Urinary bladder (tissue), 4 donors: ENCODE measurements around the gene CEP192. TPM values are rescaled to one million over a fixed set of nuclear protein-coding genes. Genes with fewer than 3 reads are reported as not detected.
"Not testable (repeated sequence)": the region's sequence is repeated elsewhere in the genome, so short reads cannot be mapped to it uniquely, and the experiment has no call there.

Source experiments
- DNase-seq: peaks from one replicate; pipeline ENCODE4 v3.0.0-alpha.2; 2015; ENCODE audit errors: extremely low spot score
- H3K27ac ChIP-seq: one replicate; pipeline ENCODE4 v1.5.1; 2013; ENCODE audit warnings: low read depth, mild to moderate bottlenecking, moderate library complexity
- H3K36me3 ChIP-seq: one replicate; pipeline ENCODE4 v1.6.1; 2013; ENCODE audit warnings: mild to moderate bottlenecking, moderate library complexity; ENCODE audit not compliant: insufficient read depth
- H3K4me1 ChIP-seq: one replicate; pipeline ENCODE4 v1.6.1; 2013; ENCODE audit warnings: mild to moderate bottlenecking, moderate library complexity; ENCODE audit not compliant: insufficient read depth
- H3K4me3 ChIP-seq: one replicate; pipeline ENCODE4 v1.5.1; 2013; ENCODE audit warnings: low read depth, low read length
- WGBS: extraction: QIAGEN DNeasy Blood & Tissue Kit; methylation state at CpG from one replicate; pipeline ENCODE4 v1.1.7; 2013; 5-methylcytosine and 5-hydroxymethylcytosine counted together
- polyA plus RNA-seq: library from polyadenylated mRNA; stranded (reverse); fragments of 200-250 nt; gene quantifications from one replicate; pipeline ENCODE4 v1.2.3, GENCODE V29; 2013
- total RNA-seq: library from RNA; depleted of rRNA; stranded (reverse); fragments of >200 nt; gene quantifications from one replicate; pipeline ENCODE4 v1.2.3, GENCODE V29; 2014
- donor health status: healthy with polysubstance abuse.
- donor health status: healthy.

The CEP192 gene
- total and polyA plus RNA-seq, 2 donors, result 12.8 to 69.8 TPM

GRCh38 chr18:13067966-13068365 is 76.8 kb downstream of the CEP192 start:
- 93% methylated on average over 7 of the region's 7 CpGs for WGBS
- no peak overlapping the region for H3K27ac ChIP-seq
- H3K4me3 ChIP-seq, result no peak overlapping the region
- no peaks in the 10 kb centered on the region for H3K4me1 ChIP-seq
- no peak for DNase-seq
- H3K36me3 ChIP-seq, result peaks cover 14% of the 10 kb centered on the region

GRCh38 chr18:13070460-13070859 is 79.3 kb downstream of the CEP192 start:
- DNase-seq, result no peak
- no peak overlapping the region for H3K4me3 ChIP-seq
- 86% methylated on average over 5 of the region's 5 CpGs for WGBS
- H3K4me1 ChIP-seq, result no peaks in the 10 kb centered on the region
- no peak overlapping the region for H3K27ac ChIP-seq
- H3K36me3 ChIP-seq, result peaks cover 14% of the 10 kb centered on the region

- no peak for DNase-seq
- WGBS, result 29% methylated on average over 9 of the region's 9 CpGs
- no peaks in the 10 kb centered on the region for H3K4me1 ChIP-seq
- H3K4me3 ChIP-seq, result no peak overlapping the region
- H3K27ac ChIP-seq, result no peak overlapping the region
- H3K36me3 ChIP-seq, result peaks cover 1% of the 10 kb centered on the region
Observed at GRCh38 chr18:13076886-13077285, 85.7 kb downstream of the CEP192 start.

GRCh38 chr18:13077473-13077872 is 86.3 kb downstream of the CEP192 start:
- Histone ChIP-seq H3K4me3 (no peak overlapping the region), H3K27ac (no peak overlapping the region), H3K36me3 (peaks cover 1% of the 10 kb centered on the region), H3K4me1 (no peaks in the 10 kb centered on the region)
- no peak for DNase-seq
- WGBS, result 58% methylated on average over 2 of the region's 2 CpGs

GRCh38 chr18:13078065-13078464 is 86.9 kb downstream of the CEP192 start:
- H3K4me3 ChIP-seq, H3K4me1 ChIP-seq, H3K27ac ChIP-seq, H3K36me3 ChIP-seq, DNase-seq: not testable (repeated sequence)

GRCh38 chr18:13086906-13087305 is 95.7 kb downstream of the CEP192 start:
- WGBS, result 95% methylated on average over 4 of the region's 4 CpGs
- DNase-seq, result no peak

GRCh38 chr18:13095466-13095865 is 104.3 kb downstream of the CEP192 start:
- 92% methylated on average over 12 of the region's 12 CpGs for WGBS
- no peak overlapping the region for H3K27ac ChIP-seq
- H3K4me1 ChIP-seq, result no peaks in the 10 kb centered on the region
- H3K36me3 ChIP-seq, result peaks cover 4% of the 10 kb centered on the region
- no peak overlapping the region for H3K4me3 ChIP-seq
- DNase-seq, result no peak

More at GRCh38 chr18:13086906-13087305, 95.7 kb downstream of the CEP192 start:
- Histone ChIP-seq H3K4me3 (no peak overlapping the region), H3K36me3 (no peaks in the 10 kb centered on the region), H3K4me1 (no peaks in the 10 kb centered on the region), H3K27ac (no peak overlapping the region)

GRCh38 chr18:13096232-13096631 is 105.1 kb downstream of the CEP192 start:
- Histone ChIP-seq H3K4me1 (no peaks in the 10 kb centered on the region), H3K4me3 (no peak overlapping the region), H3K27ac (no peak overlapping the region), H3K36me3 (peaks cover 6% of the 10 kb centered on the region)
- WGBS, result 96% methylated on average over 9 of the region's 9 CpGs
- no peak for DNase-seq

- 94% methylated on average over 3 of the region's 3 CpGs for WGBS
- Histone ChIP-seq H3K4me1 (no peaks in the 10 kb centered on the region), H3K4me3 (no peak overlapping the region), H3K27ac (no peak overlapping the region), H3K36me3 (peaks cover 6% of the 10 kb centered on the region)
- DNase-seq, result no peak
Observed at GRCh38 chr18:13096719-13097118, 105.6 kb downstream of the CEP192 start.

- H3K27ac ChIP-seq, DNase-seq, H3K4me3 ChIP-seq, H3K36me3 ChIP-seq, H3K4me1 ChIP-seq: not testable (repeated sequence)
- WGBS, result 95% methylated on average over 26 of the region's 26 CpGs
Observed at GRCh38 chr18:13098104-13098503, 106.9 kb downstream of the CEP192 start.

GRCh38 chr18:13099113-13099512 is 108.0 kb downstream of the CEP192 start:
- Histone ChIP-seq H3K4me1 (no peaks in the 10 kb centered on the region), H3K4me3 (no peak overlapping the region), H3K36me3 (peaks cover 6% of the 10 kb centered on the region), H3K27ac (no peak overlapping the region)
- 99% methylated on average over 10 of the region's 10 CpGs for WGBS
- DNase-seq, result no peak

- 96% methylated on average over 14 of the region's 14 CpGs for whole genome bisulfite sequencing
- Histone ChIP-seq H3K36me3 (peaks cover 6% of the 10 kb centered on the region), H3K27ac (no peak overlapping the region), H3K4me1 (no peaks in the 10 kb centered on the region), H3K4me3 (no peak overlapping the region)
- DNase-seq, result no peak
Observed at GRCh38 chr18:13100942-13101658, 109.9 kb downstream of the CEP192 start.

GRCh38 chr18:13101659-13102197 is 110.6 kb downstream of the CEP192 start:
- Histone ChIP-seq H3K27ac (no peak overlapping the region), H3K4me3 (no peak overlapping the region), H3K36me3 (peaks cover 3% of the 10 kb centered on the region), H3K4me1 (no peaks in the 10 kb centered on the region)
- DNase-seq, result no peak
- WGBS, result 88% methylated on average over 4 of the region's 4 CpGs

- DNase-seq, result no peak
- H3K27ac ChIP-seq, result no peak overlapping the region
- 91% methylated on average over 6 of the region's 6 CpGs for WGBS
- H3K4me1 ChIP-seq, result no peaks in the 10 kb centered on the region
- H3K36me3 ChIP-seq, result peaks cover 3% of the 10 kb centered on the region
- H3K4me3 ChIP-seq, result no peak overlapping the region
Observed at GRCh38 chr18:13103366-13103765, 112.2 kb downstream of the CEP192 start.
